Measurements from ENCODE around the gene CAMKMT.

The CAMKMT gene

GRCh38 chr2:44807201-44808025, 445.7 kb downstream of the CAMKMT start:
- no peak for DNase-seq

GRCh38 chr2:44810892-44811530, 449.3 kb downstream of the CAMKMT start:
- DNase-seq: no peak

DNA sequence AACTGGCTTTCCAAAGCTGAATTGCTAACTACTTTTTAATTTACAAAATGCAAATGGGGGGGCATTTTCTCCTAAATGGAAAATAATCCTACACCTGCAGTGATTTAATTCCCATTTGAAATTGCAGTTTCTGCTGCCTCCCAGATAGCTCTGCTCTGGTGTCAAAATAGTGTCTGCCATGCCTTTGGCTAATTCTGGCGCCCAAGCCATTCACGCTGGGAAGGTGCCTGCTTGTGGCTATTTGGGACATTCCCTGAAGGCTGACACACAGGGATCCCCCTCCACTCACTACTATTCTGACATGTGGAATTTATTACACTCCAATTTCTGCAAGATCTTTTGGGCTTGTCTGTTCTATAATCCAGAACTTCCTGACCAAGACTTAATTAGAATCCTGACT, 451.4 kb downstream of the CAMKMT start:
- DNase-seq: no peak

DNA sequence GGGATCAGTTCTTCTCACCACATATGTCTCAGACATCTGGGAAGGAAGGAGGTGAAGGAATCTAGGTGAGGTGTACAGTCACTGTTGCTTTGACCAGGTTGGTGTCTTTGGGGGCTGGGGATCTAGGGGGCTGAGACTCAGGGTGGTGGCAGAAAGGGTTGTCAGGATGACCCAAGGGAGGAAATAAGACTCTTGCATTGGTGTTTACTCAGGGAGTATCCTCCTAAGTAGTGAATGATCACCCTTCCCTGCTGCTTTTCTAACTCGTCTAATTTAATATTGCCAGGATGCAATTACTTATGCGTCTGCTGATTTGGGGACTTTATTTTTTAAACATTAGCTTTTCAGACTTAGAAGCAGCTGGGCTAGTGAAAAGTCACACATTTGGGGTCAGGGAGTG, 451.9 kb downstream of the CAMKMT start:
- no peak for DNase-seq

DNA sequence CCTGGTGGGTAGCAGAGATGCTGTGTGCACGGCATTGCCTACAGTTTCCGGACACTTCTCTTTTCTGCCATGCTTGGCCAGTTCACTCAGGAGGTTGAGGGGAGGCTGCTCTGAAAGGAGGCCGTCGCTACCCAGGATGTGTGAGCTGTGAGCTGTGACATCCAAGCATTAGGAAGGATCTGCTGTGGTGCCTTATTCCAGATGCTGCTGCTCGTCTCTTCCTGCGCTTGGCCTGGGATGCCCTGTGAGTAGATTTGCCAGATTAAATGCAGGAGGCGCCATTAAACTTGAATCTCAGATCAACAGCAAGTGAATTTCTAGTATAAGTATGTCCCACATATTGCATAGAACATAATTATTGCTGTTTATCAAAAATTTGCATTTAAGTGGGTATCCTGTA, 455.5 kb downstream of the CAMKMT start:
- no peak for DNase-seq

DNA sequence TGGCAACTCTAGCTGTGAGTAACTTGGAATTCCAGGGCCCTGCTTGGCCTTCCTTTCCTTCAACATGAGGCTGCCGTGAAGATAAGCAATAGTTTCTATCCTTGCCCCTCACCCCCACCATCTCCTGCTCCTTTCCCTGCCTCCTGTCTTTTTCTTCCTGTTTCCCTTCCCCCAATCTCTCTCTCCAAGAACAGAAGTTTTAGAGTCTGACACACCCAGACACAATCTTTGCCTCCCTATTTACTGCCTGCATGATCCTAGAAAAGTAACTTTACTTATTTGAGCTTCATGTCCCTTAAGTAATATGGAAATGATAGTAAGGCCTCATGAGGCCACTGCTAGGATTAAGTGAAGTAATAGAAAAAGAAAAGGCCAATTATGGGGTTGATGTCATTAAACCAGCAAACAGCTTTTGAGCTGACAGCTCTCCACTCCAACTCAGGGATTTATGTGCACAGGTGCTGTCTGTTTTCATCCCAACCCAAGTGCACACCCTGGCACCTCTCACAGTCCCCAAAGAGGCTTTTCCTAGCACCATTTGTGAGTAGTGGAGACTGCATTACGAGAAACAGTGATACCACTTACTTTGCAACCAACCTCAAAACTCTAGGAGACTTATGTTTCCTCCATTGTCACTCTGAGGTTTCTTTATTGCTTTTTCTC, 456.1 kb downstream of the CAMKMT start:
- DNase-seq: no peak

DNA sequence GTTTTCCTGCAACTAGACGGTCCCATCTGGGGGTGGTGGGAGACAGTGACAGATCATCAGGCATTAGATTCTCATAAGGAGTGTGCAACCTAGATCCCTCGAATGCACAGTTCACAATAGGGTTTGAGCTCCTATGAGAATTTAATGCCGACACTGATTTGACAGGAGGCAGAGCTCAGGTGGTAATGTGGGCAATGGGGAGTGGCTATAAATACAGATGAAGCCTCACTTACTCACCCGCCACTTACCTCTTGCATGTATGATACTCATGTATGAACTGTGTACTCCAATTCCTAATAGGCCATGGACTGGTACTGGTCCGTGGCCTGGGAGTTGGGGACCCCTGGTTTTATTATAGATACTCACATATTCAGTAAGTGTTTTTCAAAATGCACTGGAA, 457.3 kb downstream of the CAMKMT start:
- no peak for DNase-seq

DNA sequence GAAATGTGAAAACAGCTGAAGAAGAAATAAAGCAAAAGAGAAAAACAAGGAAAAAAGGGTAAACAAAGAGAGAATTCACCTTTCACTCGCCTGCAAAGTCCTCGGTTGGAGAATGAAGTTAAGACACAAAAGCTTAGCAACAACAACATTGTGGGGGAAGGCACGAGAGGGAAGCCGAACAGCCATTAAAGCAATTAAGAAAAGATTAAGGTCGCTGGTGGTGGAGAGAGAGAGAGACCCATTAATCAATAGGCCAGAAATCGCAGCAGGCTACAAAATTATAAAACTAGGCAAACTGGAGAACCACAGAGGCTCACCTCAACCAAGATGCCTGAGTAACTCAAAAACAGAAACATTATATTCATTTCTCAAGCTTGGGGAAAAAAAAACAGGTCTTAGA, 459.8 kb downstream of the CAMKMT start:
- no peak for DNase-seq

DNA sequence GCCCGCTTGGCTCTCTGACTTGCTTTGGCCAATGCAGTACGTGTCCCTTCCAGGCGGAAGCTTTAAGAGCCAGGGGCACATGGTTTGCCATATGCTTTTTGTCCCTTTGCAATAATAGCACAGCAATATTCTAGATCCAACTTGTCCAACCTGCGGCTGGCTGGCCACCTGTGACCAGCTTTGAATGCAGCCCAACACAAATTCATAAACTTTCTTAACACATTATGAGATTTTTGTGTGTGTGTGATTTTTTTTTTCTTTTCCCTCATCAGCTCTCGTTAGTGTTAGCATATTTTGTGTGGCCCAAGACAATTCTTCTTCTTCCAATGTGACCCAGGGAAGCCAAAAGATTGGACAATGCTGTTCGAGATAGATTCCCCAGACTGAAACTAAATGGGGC, 460.4 kb downstream of the CAMKMT start:
- no peak for DNase-seq

Measured in activated gamma-delta T cell treated with Interleukin-2 at 50 U/mL for 16 hours (primary cell).